ENCODE results near the gene RND1. TPM values are rescaled to one million over a fixed set of nuclear protein-coding genes. Genes with fewer than 3 reads are reported as not detected.

Gene RND1
- total and polyA plus RNA-seq, 2 of the 13 experiments (the other 11 are each of a cell fraction or from before 2014, with no cell fraction given), result 1.8 to 1.9 TPM

DNA sequence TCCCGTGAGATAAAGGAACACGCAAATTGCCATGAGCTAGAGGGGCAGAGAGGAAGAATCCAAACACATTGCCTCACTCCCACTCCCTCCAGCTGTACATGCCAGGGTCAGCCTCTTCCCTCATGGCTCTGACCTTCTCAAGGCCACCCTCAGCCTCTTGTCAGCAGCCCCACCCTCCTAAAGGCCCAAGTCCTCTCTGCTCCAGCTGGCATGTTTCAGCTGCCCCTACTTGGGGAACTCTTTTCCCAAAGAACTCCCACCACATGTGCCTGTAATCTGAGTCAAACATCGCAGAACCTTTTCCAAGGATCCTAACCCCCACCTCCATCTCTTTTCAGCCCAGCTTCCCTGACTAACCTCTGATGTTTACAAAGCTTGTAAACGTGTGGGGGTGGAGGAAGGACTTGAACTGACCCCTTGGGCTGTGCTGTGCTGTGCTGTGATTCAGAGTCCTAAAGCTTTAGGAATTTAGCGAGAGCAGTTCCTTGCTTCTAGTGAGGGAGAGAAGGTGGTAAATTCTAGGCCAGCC is 54.7 kb downstream of the RND1 start (continued):
- TF ChIP-seq, protein P1, sequence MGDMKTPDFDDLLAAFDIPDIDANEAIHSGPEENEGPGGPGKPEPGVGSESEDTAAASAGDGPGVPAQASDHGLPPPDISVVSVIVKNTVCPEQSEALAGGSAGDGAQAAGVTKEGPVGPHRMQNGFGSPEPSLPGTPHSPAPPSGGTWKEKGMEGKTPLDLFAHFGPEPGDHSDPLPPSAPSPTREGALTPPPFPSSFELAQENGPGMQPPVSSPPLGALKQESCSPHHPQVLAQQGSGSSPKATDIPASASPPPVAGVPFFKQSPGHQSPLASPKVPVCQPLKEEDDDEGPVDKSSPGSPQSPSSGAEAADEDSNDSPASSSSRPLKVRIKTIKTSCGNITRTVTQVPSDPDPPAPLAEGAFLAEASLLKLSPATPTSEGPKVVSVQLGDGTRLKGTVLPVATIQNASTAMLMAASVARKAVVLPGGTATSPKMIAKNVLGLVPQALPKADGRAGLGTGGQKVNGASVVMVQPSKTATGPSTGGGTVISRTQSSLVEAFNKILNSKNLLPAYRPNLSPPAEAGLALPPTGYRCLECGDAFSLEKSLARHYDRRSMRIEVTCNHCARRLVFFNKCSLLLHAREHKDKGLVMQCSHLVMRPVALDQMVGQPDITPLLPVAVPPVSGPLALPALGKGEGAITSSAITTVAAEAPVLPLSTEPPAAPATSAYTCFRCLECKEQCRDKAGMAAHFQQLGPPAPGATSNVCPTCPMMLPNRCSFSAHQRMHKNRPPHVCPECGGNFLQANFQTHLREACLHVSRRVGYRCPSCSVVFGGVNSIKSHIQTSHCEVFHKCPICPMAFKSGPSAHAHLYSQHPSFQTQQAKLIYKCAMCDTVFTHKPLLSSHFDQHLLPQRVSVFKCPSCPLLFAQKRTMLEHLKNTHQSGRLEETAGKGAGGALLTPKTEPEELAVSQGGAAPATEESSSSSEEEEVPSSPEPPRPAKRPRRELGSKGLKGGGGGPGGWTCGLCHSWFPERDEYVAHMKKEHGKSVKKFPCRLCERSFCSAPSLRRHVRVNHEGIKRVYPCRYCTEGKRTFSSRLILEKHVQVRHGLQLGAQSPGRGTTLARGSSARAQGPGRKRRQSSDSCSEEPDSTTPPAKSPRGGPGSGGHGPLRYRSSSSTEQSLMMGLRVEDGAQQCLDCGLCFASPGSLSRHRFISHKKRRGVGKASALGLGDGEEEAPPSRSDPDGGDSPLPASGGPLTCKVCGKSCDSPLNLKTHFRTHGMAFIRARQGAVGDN (CRISPR knock-in tag; IDR thresholded peaks at IDR 0.05), result peak; percentile 22; the same call in 1 of the 2 replicates
- TF ChIP-seq MIER3 (CRISPR knock-in tag; IDR thresholded peaks at IDR 0.05; ENCODE audit: borderline replicate concordance) (peak; percentile 48; the same call in 1 of the 2 replicates), CEBPG (CRISPR knock-in tag; IDR thresholded peaks at IDR 0.05) (peak; percentile 64), HDAC2 (CRISPR knock-in tag; IDR thresholded peaks at IDR 0.05) (peak; percentile 58; the same call in 1 of the 2 replicates), ARID4A (CRISPR knock-in tag; IDR thresholded peaks at IDR 0.05; ENCODE audit: borderline replicate concordance) (peak; percentile 49; the same call in 1 of the 2 replicates), ZNF24 (IDR thresholded peaks at IDR 0.05) (no peak), ZNF33B (CRISPR knock-in tag; IDR thresholded peaks at IDR 0.05) (no peak), ZKSCAN8 (CRISPR knock-in tag; IDR thresholded peaks at IDR 0.05; ENCODE audit: borderline replicate concordance) (no peak), MAX (IDR thresholded peaks at IDR 0.05) (0 out of 2 replicates have a peak, but pooled peaks have one; percentile 19), SAP130 (CRISPR knock-in tag; IDR thresholded peaks at IDR 0.05; ENCODE audit: low read depth) (peak; percentile 17; the same call in 1 of the 2 replicates), GTF3A (CRISPR knock-in tag; conservative IDR thresholded peaks at IDR 0.05) (no peak), FOXK1 (CRISPR knock-in tag; IDR thresholded peaks at IDR 0.05; ENCODE audit: borderline replicate concordance, low read depth) (no peak), ZNF331 (CRISPR knock-in tag; IDR thresholded peaks at IDR 0.05) (0 out of 2 replicates have a peak, but pooled peaks have one; percentile 47), HNRNPH1 (optimal IDR thresholded peaks at IDR 0.05; ENCODE audit: low read depth, low read length) (no peak)
- TF ChIP-seq, protein P2, sequence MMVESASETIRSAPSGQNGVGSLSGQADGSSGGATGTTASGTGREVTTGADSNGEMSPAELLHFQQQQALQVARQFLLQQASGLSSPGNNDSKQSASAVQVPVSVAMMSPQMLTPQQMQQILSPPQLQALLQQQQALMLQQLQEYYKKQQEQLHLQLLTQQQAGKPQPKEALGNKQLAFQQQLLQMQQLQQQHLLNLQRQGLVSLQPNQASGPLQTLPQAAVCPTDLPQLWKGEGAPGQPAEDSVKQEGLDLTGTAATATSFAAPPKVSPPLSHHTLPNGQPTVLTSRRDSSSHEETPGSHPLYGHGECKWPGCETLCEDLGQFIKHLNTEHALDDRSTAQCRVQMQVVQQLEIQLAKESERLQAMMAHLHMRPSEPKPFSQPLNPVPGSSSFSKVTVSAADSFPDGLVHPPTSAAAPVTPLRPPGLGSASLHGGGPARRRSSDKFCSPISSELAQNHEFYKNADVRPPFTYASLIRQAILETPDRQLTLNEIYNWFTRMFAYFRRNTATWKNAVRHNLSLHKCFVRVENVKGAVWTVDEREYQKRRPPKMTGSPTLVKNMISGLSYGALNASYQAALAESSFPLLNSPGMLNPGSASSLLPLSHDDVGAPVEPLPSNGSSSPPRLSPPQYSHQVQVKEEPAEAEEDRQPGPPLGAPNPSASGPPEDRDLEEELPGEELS (CRISPR knock-in tag; IDR thresholded peaks at IDR 0.05), result 0 out of 2 replicates have a peak, but pooled peaks have one; percentile 6
- TF ChIP-seq, protein P3, sequence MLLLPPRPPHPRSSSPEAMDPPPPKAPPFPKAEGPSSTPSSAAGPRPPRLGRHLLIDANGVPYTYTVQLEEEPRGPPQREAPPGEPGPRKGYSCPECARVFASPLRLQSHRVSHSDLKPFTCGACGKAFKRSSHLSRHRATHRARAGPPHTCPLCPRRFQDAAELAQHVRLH (CRISPR knock-in tag; IDR thresholded peaks at IDR 0.05; ENCODE audit: borderline replicate concordance, low read depth), result 0 out of 2 replicates have a peak, but pooled peaks have one; percentile 18

Measured in HepG2 (cell line).